ENCODE results near the gene USP13. TPM values are rescaled to one million over a fixed set of nuclear protein-coding genes. Genes with fewer than 3 reads are reported as not detected.

Gene USP13
- total and polyA plus RNA-seq, 2 donors (not counting 3 experiments of a cell fraction or from before 2014, with no cell fraction given) = 5.8 to 24.0 TPM

DNA sequence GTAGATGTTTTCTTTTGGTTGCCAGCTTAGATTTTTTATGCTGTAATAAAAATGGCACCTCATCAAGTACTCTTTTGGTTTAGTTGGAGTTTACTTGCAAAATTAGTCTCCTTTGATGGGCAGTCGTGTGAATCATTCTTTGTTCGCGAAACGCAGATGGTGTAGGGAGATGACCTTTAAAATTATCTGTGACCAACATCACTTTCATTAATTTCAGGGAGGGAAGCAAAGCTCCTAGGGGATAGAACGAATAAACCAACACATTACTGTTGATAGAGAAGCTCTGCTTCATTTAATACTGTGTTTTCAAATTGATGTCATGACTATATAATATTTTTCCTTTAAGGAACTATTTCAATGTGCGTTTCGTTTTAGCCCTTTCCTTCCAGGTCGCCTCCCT, 67.4 kb downstream of the USP13 start:
- FAIRE-seq = no peak
- Histone ChIP-seq H3K9ac (replicated peaks; ENCODE audit: extremely low read depth, insufficient read depth, low read length) (no peak overlapping the region), H2AFZ (ENCODE audit: low read depth, low read length) (no peak overlapping the region), H3K4me2 (ENCODE audit: insufficient read depth, low read length) (no peak overlapping the region), H3K4me1 (ENCODE audit: control insufficient read depth, extremely low read depth, insufficient read depth, low read length) (no peaks in the 10 kb centered on the region), H3K27me3 (ENCODE audit: control insufficient read depth in 2 of 2, insufficient read depth in 2 of 2, low read length in 2 of 2) (no peaks in the 10 kb centered on the region), H4K20me1 (replicated peaks; ENCODE audit: control insufficient read depth, extremely low read depth, insufficient read depth, low read length) (no peaks in the 10 kb centered on the region), H3K27ac (ENCODE audit: insufficient read depth, low read depth, low read length) (no peak overlapping the region), H3K79me2 (ENCODE audit: control insufficient read depth, insufficient read depth, low read length) (no peaks in the 10 kb centered on the region), H3K4me3 (replicated peaks in 1 of 3; ENCODE audit: insufficient read depth in 1 of 3, low read depth in 1 of 3, low read length in 3 of 3) (no peak overlapping the region), H3K9me1 (replicated peaks; ENCODE audit: control insufficient read depth, extremely low read depth, insufficient read depth, low read length) (no peaks in the 10 kb centered on the region), H3K9me3 (replicated peaks; ENCODE audit: control insufficient read depth, insufficient read depth, low read length) (no peaks in the 10 kb centered on the region), H3K36me3 (ENCODE audit: control insufficient read depth in 2 of 2, extremely low read depth in 1 of 2, insufficient read depth in 2 of 2, low read length in 2 of 2) (peaks cover 0 to 4% of the 10 kb centered on the region in 2 experiments)
- no peak for DNase-seq (ENCODE audit: low read depth, low spot score)
- ChIA-PET CTCF (no interaction called here), POLR2A (no interaction called here)
- dilution Hi-C loops (cut with MboI; ENCODE audit: extremely low pct_ligation_motif_present, low sequenced_read_pairs) = no loop called here
- intact Hi-C loops (cut with micrococcal nuclease) = no loop called here
- TF ChIP-seq MYC (IDR thresholded peaks at IDR 0.05; ENCODE audit: low read depth, low read length) (no peak), POLR2A (IDR thresholded peaks at IDR 0.05; ENCODE audit: low read depth, low read length) (no peak), EZH2 (IDR thresholded peaks at IDR 0.05; ENCODE audit: borderline replicate concordance, low read depth, low read length, severe bottlenecking) (no peak), JUN (IDR thresholded peaks at IDR 0.05; ENCODE audit: borderline replicate concordance, insufficient read depth, insufficient read length, low read depth) (no peak)
- BruUV-seq (replicated peaks) = no TSS peak

DNA sequence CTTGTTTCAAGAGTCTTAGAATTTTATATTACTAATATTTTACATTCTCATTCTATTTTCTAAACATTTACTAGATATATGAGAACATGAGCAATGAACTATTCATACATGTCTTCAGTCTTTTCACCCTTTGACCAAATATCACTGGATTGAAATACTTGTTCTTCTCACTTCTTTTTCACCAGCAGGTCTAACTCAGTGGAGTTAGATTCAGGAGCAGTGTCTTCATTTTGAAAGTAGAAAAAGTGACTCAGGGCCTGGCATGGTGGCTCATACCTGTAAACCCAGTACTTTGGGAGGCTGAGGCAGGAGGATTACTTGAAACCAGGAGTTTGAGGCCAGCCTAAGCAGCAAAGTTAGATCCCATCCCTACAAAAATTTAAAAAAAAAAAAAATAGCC, 70.8 kb downstream of the USP13 start:
- CTCF ChIA-PET = no interaction called here
- no peak for DNase-seq (ENCODE audit: low read depth, low spot score)

More for the DNA sequence above, 70.8 kb downstream of the USP13 start:
- peaks cover 0 to 4% of the 10 kb centered on the region in 2 experiments for H3K36me3 ChIP-seq (ENCODE audit: control insufficient read depth in 2 of 2, extremely low read depth in 1 of 2, insufficient read depth in 2 of 2, low read length in 2 of 2)
- no peaks in the 10 kb centered on the region for H3K9me1 ChIP-seq (replicated peaks; ENCODE audit: control insufficient read depth, extremely low read depth, insufficient read depth, low read length)
- H2AFZ ChIP-seq (ENCODE audit: low read depth, low read length) = no peak overlapping the region
- no peak overlapping the region for H3K9ac ChIP-seq (replicated peaks; ENCODE audit: extremely low read depth, insufficient read depth, low read length)
- no peaks in the 10 kb centered on the region for H3K4me1 ChIP-seq (ENCODE audit: control insufficient read depth, extremely low read depth, insufficient read depth, low read length)
- H3K4me2 ChIP-seq (ENCODE audit: insufficient read depth, low read length) = no peak overlapping the region
- H3K9me3 ChIP-seq (replicated peaks; ENCODE audit: control insufficient read depth, insufficient read depth, low read length) = no peaks in the 10 kb centered on the region
- no peak overlapping the region for H3K4me3 ChIP-seq (replicated peaks in 1 of 3; ENCODE audit: insufficient read depth in 1 of 3, low read depth in 1 of 3, low read length in 3 of 3)
- POLR2A ChIA-PET = no interaction called here
- H3K79me2 ChIP-seq (ENCODE audit: control insufficient read depth, insufficient read depth, low read length) = no peaks in the 10 kb centered on the region
- intact Hi-C loops (cut with micrococcal nuclease) = no loop called here
- FAIRE-seq = no peak
- no peaks in the 10 kb centered on the region for H3K27me3 ChIP-seq (ENCODE audit: control insufficient read depth in 2 of 2, insufficient read depth in 2 of 2, low read length in 2 of 2)
- no TSS peak for BruUV-seq (replicated peaks)
- dilution Hi-C loops (cut with MboI; ENCODE audit: extremely low pct_ligation_motif_present, low sequenced_read_pairs) = no loop called here
- no peaks in the 10 kb centered on the region for H4K20me1 ChIP-seq (replicated peaks; ENCODE audit: control insufficient read depth, extremely low read depth, insufficient read depth, low read length)
- TF ChIP-seq CTCF (IDR thresholded peaks at IDR 0.05; ENCODE audit: extremely low read depth in 1 of 2, insufficient read depth in 1 of 2, low read depth in 1 of 2, low read length in 2 of 2) (no peak), POLR2AphosphoS5 (IDR thresholded peaks at IDR 0.05; ENCODE audit: insufficient read depth, low read depth, low read length) (no peak), GATA2 (IDR thresholded peaks at IDR 0.05; ENCODE audit: insufficient read depth, insufficient read length, low read depth, low read length) (no peak), EZH2 (IDR thresholded peaks at IDR 0.05; ENCODE audit: borderline replicate concordance, low read depth, low read length, severe bottlenecking) (no peak), FOS (IDR thresholded peaks at IDR 0.05; ENCODE audit: borderline replicate concordance, insufficient read depth, low read length) (no peak), MYC (IDR thresholded peaks at IDR 0.05; ENCODE audit: low read depth, low read length) (no peak), MAX (IDR thresholded peaks at IDR 0.05; ENCODE audit: insufficient read depth, insufficient read length) (no peak), JUN (IDR thresholded peaks at IDR 0.05; ENCODE audit: borderline replicate concordance, insufficient read depth, insufficient read length, low read depth) (no peak), POLR2A (IDR thresholded peaks at IDR 0.05; ENCODE audit: low read depth, low read length) (no peak)
- H3K27ac ChIP-seq (ENCODE audit: insufficient read depth, low read depth, low read length) = no peak overlapping the region

Data from endothelial cell of umbilical vein (primary cell).